ACC112 (cell line): Measurements from ENCODE around the gene MCM7.

Experiments used
- H2AFZ ChIP-seq: fragments of 200-600 bp; sonication (generic); one replicate; pipeline ENCODE4 v1.6.0; 2017; ENCODE audit warnings: antibody characterized with exemption, low read length; ENCODE audit not compliant: unreplicated experiment
- H3K27ac ChIP-seq: fragments of 200-600 bp; sonication (generic); 2 replicates; pipeline ENCODE4 v1.5.1; 2014; ENCODE audit warnings: low read depth, mild to moderate bottlenecking, antibody characterized with exemption, low read length, moderate library complexity
- H3K27me3 ChIP-seq: fragments of 200-600 bp; sonication (generic); 2 replicates; pipeline ENCODE4 v1.6.1; 2014; ENCODE audit warnings: mild to moderate bottlenecking, antibody characterized with exemption, low read length, moderate library complexity, mixed read lengths; ENCODE audit not compliant: insufficient read depth
- H3K36me3 ChIP-seq: fragments of 200-600 bp; sonication (generic); 2 replicates; pipeline ENCODE4 v1.6.1; 2016; ENCODE audit warnings: mild to moderate bottlenecking, antibody characterized with exemption, low read length, moderate library complexity, mixed read lengths; ENCODE audit not compliant: insufficient read depth
- H3K4me1 ChIP-seq: fragments of 200-600 bp; sonication (generic); one replicate; pipeline ENCODE4 v1.6.1; 2016; ENCODE audit warnings: low read length, mixed read lengths; ENCODE audit not compliant: insufficient read depth, unreplicated experiment, control insufficient read depth
- H3K4me3 ChIP-seq: fragments of 200-600 bp; sonication (generic); 2 replicates; pipeline ENCODE4 v1.5.1; 2014; ENCODE audit warnings: mild to moderate bottlenecking, low read depth, low read length
- H3K79me2 ChIP-seq: fragments of 200-600 bp; sonication (generic); one replicate; pipeline ENCODE4 v1.6.0; 2016; ENCODE audit warnings: low read length; ENCODE audit not compliant: control insufficient read depth, unreplicated experiment, insufficient read depth

The MCM7 gene

GRCh38 chr7:100048680-100049079 lies 52.5 kb downstream of the MCM7 start:
- Histone ChIP-seq H3K4me3 (no peak overlapping the region), H3K27me3 (no peaks in the 10 kb centered on the region), H3K4me1 (peaks cover 6% of the 10 kb centered on the region), H3K79me2 (peaks cover 9% of the 10 kb centered on the region), H3K27ac (no peak overlapping the region), H2AFZ (peak overlapping the region; percentile 96), H3K36me3 (no peaks in the 10 kb centered on the region)

- H3K36me3 ChIP-seq: no peaks in the 10 kb centered on the region
- H2AFZ ChIP-seq: no peak overlapping the region
- no peaks in the 10 kb centered on the region for H3K79me2 ChIP-seq
- H3K4me3 ChIP-seq: no peak overlapping the region
- peaks cover 9% of the 10 kb centered on the region for H3K4me1 ChIP-seq
- H3K27ac ChIP-seq: no peak overlapping the region
- no peaks in the 10 kb centered on the region for H3K27me3 ChIP-seq
Measured at GRCh38 chr7:100044718-100045117, 56.5 kb downstream of the MCM7 start.
